SU-DHL-6 (cell line): ENCODE measurements around the gene ZNF438.

Experiments used
- CTCF ChIP-seq: fragments of 200-600 bp; sonication (generic); IDR thresholded peaks from one replicate; pipeline ENCODE4 v1.5.1; 2017; ENCODE audit warnings: antibody characterized with exemption, mild to moderate bottlenecking, low read length, moderate library complexity; ENCODE audit not compliant: insufficient read depth, poor library complexity, severe bottlenecking
- EZH2phosphoT487 ChIP-seq: fragments of 200-600 bp; sonication (generic), shearing (Covaris generic); conservative IDR thresholded peaks from 2 replicates; pipeline ENCODE4 v1.6.1; 2018; ENCODE audit warnings: mild to moderate bottlenecking, antibody characterized with exemption, low read length, moderate library complexity, mixed read lengths

- TF ChIP-seq CTCF (no peak), EZH2phosphoT487 (no peak)
These were observed 201.8 kb downstream of the ZNF438 start for GRCh38 chr10:30829901-30830300.
